Endodermal cell (in vitro differentiated cells): ENCODE measurements around the gene CLDN20. TPM values are rescaled to one million over a fixed set of nuclear protein-coding genes. Genes with fewer than 3 reads are reported as not detected.

Experiments
- DNase-seq: peaks from one replicate; pipeline ENCODE4 v3.0.0-alpha.2; 2017
- H3K27ac ChIP-seq: 2 replicates; pipeline ENCODE4 v1.5.1; 2013; ENCODE audit warnings: mild to moderate bottlenecking, low read depth, low read length, moderate library complexity
- H3K27me3 ChIP-seq: 2 replicates; pipeline ENCODE4 v1.6.1; 2013; ENCODE audit warnings: mild to moderate bottlenecking, low read length, moderate library complexity; ENCODE audit not compliant: insufficient read depth, control insufficient read depth, poor library complexity, severe bottlenecking
- H3K36me3 ChIP-seq: 2 replicates; pipeline ENCODE4 v1.7.0; 2013; ENCODE audit warnings: mild to moderate bottlenecking, low read length, moderate library complexity; ENCODE audit not compliant: control insufficient read depth, insufficient read depth
- H3K4me1 ChIP-seq: one replicate; pipeline ENCODE4 v1.7.0; 2013; ENCODE audit warnings: low read length; ENCODE audit not compliant: control insufficient read depth, insufficient read depth
- H3K4me3 ChIP-seq: 2 replicates; pipeline ENCODE4 v1.5.1; 2013; ENCODE audit warnings: mild to moderate bottlenecking, low read length, moderate library complexity
- H3K9ac ChIP-seq: 2 replicates; pipeline ENCODE4 v1.6.1; 2013; ENCODE audit warnings: mild to moderate bottlenecking, low read length, moderate library complexity; ENCODE audit not compliant: poor library complexity, severe bottlenecking; ENCODE audit errors: extremely low read depth
- H3K9me3 ChIP-seq: 2 replicates; pipeline ENCODE4 v1.6.1; 2013; ENCODE audit warnings: mild to moderate bottlenecking, low read length, moderate library complexity; ENCODE audit not compliant: control insufficient read depth
- H3K27ac Mint-ChIP-seq: 2 replicates; pipeline ENCODE4 v1.8.0; 2020; ENCODE audit warnings: mixed read lengths
- H3K27me3 Mint-ChIP-seq: 2 replicates; pipeline ENCODE4 v1.8.0; 2021; ENCODE audit warnings: mild to moderate bottlenecking, mixed read lengths; ENCODE audit not compliant: insufficient read depth
- H3K36me3 Mint-ChIP-seq: 2 replicates; pipeline ENCODE4 v1.8.0; 2020; ENCODE audit warnings: low read depth, mixed read lengths
- H3K4me1 Mint-ChIP-seq: 2 replicates; pipeline ENCODE4 v1.8.0; 2020; ENCODE audit warnings: mixed read lengths
- H3K4me3 Mint-ChIP-seq: 2 replicates; pipeline ENCODE4 v1.8.0; 2020; ENCODE audit warnings: mild to moderate bottlenecking, moderate library complexity, mixed read lengths
- H3K9me3 Mint-ChIP-seq: 2 replicates; pipeline ENCODE4 v1.8.0; 2020; ENCODE audit warnings: mild to moderate bottlenecking, mixed read lengths
- WGBS, 2 experiments: methylation state at CpG; one replicate each; pipeline versions ENCODE4 v1.1.5 to v1.1.7; 2013; ENCODE audit warnings: missing lambda C conversion rate in 2 of 2, mixed read lengths in 1 of 2; ENCODE audit not compliant: insufficient coverage in 1 of 2, insufficient read length in 1 of 2; 5-methylcytosine and 5-hydroxymethylcytosine counted together
- total RNA-seq, 2 donors: library from RNA; stranded (reverse); fragmentation: NEBNext Ultra II Directional in 1 of 2; extraction: Animal tissue kit (Norgen Biotek cat#: 25700) in 1 of 2; gene quantifications; 2 replicates in 1 of 2; 3 replicates in 1 of 2; pipeline ENCODE4 v1.2.1, GENCODE V29; 2021
- TF ChIP-seq, protein P1 (sequence below): fragments of 200-600 bp; sonication (generic); conservative IDR thresholded peaks from 2 replicates; pipeline ENCODE4 v1.5.0; 2021; ENCODE audit warnings: antibody characterized with exemption, mild to moderate bottlenecking

The CLDN20 gene
- total RNA-seq, 2 donors from 2014 or later, result not detected

- no peak overlapping the region for H3K9ac ChIP-seq
- H3K27ac Mint-ChIP-seq, result peak overlapping the region; percentile 81
- no peaks in the 10 kb centered on the region for H3K9me3 ChIP-seq
- H3K4me3 Mint-ChIP-seq, result no peak overlapping the region
- no peaks in the 10 kb centered on the region for H3K27me3 ChIP-seq
- H3K4me1 ChIP-seq, result peaks cover 3% of the 10 kb centered on the region
- no peak for DNase-seq
- H3K27ac ChIP-seq, result no peak overlapping the region
- no peaks in the 10 kb centered on the region for H3K9me3 Mint-ChIP-seq
- peaks cover 31% of the 10 kb centered on the region for H3K4me1 Mint-ChIP-seq
- 67 to 81% methylated on average over 1 to 3 of the region's 3 CpGs for WGBS, 2 experiments
- H3K36me3 Mint-ChIP-seq, result peaks cover 60% of the 10 kb centered on the region
- no peaks in the 10 kb centered on the region for H3K27me3 Mint-ChIP-seq
- no peak overlapping the region for H3K4me3 ChIP-seq
- H3K36me3 ChIP-seq, result peaks cover 76% of the 10 kb centered on the region
- TF ChIP-seq, protein P1, sequence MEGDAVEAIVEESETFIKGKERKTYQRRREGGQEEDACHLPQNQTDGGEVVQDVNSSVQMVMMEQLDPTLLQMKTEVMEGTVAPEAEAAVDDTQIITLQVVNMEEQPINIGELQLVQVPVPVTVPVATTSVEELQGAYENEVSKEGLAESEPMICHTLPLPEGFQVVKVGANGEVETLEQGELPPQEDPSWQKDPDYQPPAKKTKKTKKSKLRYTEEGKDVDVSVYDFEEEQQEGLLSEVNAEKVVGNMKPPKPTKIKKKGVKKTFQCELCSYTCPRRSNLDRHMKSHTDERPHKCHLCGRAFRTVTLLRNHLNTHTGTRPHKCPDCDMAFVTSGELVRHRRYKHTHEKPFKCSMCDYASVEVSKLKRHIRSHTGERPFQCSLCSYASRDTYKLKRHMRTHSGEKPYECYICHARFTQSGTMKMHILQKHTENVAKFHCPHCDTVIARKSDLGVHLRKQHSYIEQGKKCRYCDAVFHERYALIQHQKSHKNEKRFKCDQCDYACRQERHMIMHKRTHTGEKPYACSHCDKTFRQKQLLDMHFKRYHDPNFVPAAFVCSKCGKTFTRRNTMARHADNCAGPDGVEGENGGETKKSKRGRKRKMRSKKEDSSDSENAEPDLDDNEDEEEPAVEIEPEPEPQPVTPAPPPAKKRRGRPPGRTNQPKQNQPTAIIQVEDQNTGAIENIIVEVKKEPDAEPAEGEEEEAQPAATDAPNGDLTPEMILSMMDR, result no peak
Measured at GRCh38 chr6:155297669-155298068, 33.9 kb downstream of the CLDN20 start.

DNA sequence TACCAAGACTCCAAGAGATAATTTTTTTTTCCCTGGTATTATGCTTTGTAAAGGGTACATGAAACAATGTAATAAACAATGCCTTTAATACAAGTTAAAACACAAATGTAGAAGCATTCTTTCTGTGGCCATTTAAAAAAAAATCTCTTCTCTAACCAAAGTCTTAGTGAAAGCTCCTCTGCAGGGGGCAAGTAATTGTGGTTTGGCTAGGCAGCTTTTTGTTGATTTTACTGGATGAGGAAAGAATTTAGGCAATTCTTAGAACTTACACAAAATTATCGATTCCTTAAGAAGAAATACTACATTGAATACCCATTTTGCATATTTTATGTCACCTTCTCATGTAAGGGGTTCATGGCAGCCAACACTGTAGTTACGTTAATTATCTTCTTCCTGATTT is 38.1 kb downstream of the CLDN20 start:
- 57 to 88% methylated on average over 1 to 2 of the region's 2 CpGs for WGBS, 2 experiments
- H3K27ac Mint-ChIP-seq, result no peak overlapping the region
- no peaks in the 10 kb centered on the region for H3K9me3 Mint-ChIP-seq
- no peak for DNase-seq
- Histone ChIP-seq H3K4me3 (no peak overlapping the region), H3K27ac (no peak overlapping the region), H3K4me1 (peaks cover 3% of the 10 kb centered on the region), H3K36me3 (peaks cover 74% of the 10 kb centered on the region), H3K9ac (no peak overlapping the region), H3K9me3 (no peaks in the 10 kb centered on the region), H3K27me3 (no peaks in the 10 kb centered on the region)
- no peaks in the 10 kb centered on the region for H3K27me3 Mint-ChIP-seq
- H3K4me1 Mint-ChIP-seq, result peaks cover 31% of the 10 kb centered on the region
- peaks cover 54% of the 10 kb centered on the region for H3K36me3 Mint-ChIP-seq
- TF ChIP-seq, protein P1, result no peak
- H3K4me3 Mint-ChIP-seq, result no peak overlapping the region

- Histone ChIP-seq H3K27ac (no peak overlapping the region), H3K9ac (no peak overlapping the region), H3K4me1 (peaks cover 3% of the 10 kb centered on the region), H3K36me3 (peaks cover 75% of the 10 kb centered on the region), H3K4me3 (no peak overlapping the region), H3K9me3 (no peaks in the 10 kb centered on the region), H3K27me3 (no peaks in the 10 kb centered on the region)
- peaks cover 20% of the 10 kb centered on the region for H3K4me1 Mint-ChIP-seq
- H3K27me3 Mint-ChIP-seq, result no peaks in the 10 kb centered on the region
- WGBS, 2 experiments, result 67% methylated on average over 3 of the region's 4 CpGs; no CpG with 5 or more reads in 1 of the 2 experiments
- no peak for DNase-seq
- H3K9me3 Mint-ChIP-seq, result no peaks in the 10 kb centered on the region
- no peak overlapping the region for H3K4me3 Mint-ChIP-seq
- TF ChIP-seq, protein P1, result no peak
- peaks cover 58% of the 10 kb centered on the region for H3K36me3 Mint-ChIP-seq
- no peak overlapping the region for H3K27ac Mint-ChIP-seq
Measured at GRCh38 chr6:155303361-155303870, 39.6 kb downstream of the CLDN20 start.
